ENCODE results near the gene PNKD. TPM values are rescaled to one million over a fixed set of nuclear protein-coding genes. Genes with fewer than 3 reads are reported as not detected.

Gene PNKD
- total and polyA plus RNA-seq, 10 of the 15 experiments (the other 5 are each of a cell fraction or from before 2014, with no cell fraction given), result 27.2 to 106 (median 61.3) TPM

DNA sequence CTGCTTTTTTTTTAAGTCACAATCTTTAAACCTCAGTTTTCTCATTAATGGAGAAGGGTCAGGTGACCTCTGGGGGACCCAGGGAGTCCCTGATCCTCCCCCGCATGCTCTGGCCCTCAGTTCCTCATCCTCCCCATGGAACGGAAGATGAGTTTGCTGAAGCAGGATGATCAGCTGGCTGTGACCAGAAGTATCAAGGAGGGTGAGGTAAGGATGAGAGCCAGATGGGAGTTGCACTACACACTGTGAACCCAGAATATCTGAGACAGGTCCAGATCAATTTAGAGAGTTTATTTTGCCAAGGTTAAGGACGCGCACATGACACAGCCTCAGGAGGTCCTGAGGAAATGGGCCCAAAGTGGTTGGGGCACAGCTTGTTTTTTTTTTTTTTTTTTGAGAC is 90.1 kb downstream of the PNKD start:
- POLR2A ChIA-PET, result no interaction called here

More for the DNA sequence above, 90.1 kb downstream of the PNKD start:
- ChIA-PET RAD21 (ENCODE audit: unreplicated experiment) (interaction anchor here (1.4 to 4.9 kb wide), 2 partner anchors 33 to 58 kb away, joined by 4 to 34 read pairs; no protein-coding TSS in a partner anchor), SMC1A (ENCODE audit: uncharacterized antibody, unreplicated experiment) (interaction anchor here (0.6 to 5.5 kb wide), 3 partner anchors 18 to 283 kb away, joined by 3 to 70 read pairs (median 3); no protein-coding TSS in a partner anchor), CTCF (interaction anchor here (1.5 to 2.7 kb wide), 4 partner anchors 31 to 71 kb away, joined by 3 to 8 read pairs (median 5); no protein-coding TSS in a partner anchor)
- H2AFZ ChIP-seq (ENCODE audit: control insufficient read depth, low read depth, low read length), result no peak overlapping the region
- no peaks in the 10 kb centered on the region for H4K20me1 ChIP-seq (ENCODE audit: control insufficient read depth, insufficient read depth)
- no peaks in the 10 kb centered on the region for H3K79me2 ChIP-seq (ENCODE audit: control insufficient read depth, insufficient read depth, low read length)
- H3K4me2 ChIP-seq (ENCODE audit: control insufficient read depth, insufficient read depth), result no peak overlapping the region
- no peak overlapping the region for H3K9ac ChIP-seq (ENCODE audit: control insufficient read depth, insufficient read depth, low read length)
- in situ Hi-C loops (cut with MboI), result no loop called here
- no TSS peak for BruUV-seq (replicated peaks)
- no peak for DNase-seq (ENCODE audit: low read depth, low spot score)
- H3K36me3 ChIP-seq (ENCODE audit: control insufficient read depth in 2 of 2, insufficient read depth in 2 of 2, low read length in 1 of 2), result no peaks in the 10 kb centered on the region
- no peaks in the 10 kb centered on the region for H3K27me3 ChIP-seq (replicated peaks in 1 of 2; ENCODE audit: control insufficient read depth in 2 of 2, insufficient read depth in 2 of 2, low read length in 1 of 2)
- H3K27ac ChIP-seq (ENCODE audit: control insufficient read depth, insufficient read depth), result no peak overlapping the region
- ATAC-seq, result no peak
- TF ChIP-seq, protein P1, sequence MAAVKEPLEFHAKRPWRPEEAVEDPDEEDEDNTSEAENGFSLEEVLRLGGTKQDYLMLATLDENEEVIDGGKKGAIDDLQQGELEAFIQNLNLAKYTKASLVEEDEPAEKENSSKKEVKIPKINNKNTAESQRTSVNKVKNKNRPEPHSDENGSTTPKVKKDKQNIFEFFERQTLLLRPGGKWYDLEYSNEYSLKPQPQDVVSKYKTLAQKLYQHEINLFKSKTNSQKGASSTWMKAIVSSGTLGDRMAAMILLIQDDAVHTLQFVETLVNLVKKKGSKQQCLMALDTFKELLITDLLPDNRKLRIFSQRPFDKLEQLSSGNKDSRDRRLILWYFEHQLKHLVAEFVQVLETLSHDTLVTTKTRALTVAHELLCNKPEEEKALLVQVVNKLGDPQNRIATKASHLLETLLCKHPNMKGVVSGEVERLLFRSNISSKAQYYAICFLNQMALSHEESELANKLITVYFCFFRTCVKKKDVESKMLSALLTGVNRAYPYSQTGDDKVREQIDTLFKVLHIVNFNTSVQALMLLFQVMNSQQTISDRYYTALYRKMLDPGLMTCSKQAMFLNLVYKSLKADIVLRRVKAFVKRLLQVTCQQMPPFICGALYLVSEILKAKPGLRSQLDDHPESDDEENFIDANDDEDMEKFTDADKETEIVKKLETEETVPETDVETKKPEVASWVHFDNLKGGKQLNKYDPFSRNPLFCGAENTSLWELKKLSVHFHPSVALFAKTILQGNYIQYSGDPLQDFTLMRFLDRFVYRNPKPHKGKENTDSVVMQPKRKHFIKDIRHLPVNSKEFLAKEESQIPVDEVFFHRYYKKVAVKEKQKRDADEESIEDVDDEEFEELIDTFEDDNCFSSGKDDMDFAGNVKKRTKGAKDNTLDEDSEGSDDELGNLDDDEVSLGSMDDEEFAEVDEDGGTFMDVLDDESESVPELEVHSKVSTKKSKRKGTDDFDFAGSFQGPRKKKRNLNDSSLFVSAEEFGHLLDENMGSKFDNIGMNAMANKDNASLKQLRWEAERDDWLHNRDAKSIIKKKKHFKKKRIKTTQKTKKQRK (IDR thresholded peaks at IDR 0.05; ENCODE audit: low read depth, low read length), result no peak
- TF ChIP-seq GATAD2B (conservative IDR thresholded peaks at IDR 0.05; ENCODE audit: low read depth), result no peak
- TF ChIP-seq, protein P2, sequence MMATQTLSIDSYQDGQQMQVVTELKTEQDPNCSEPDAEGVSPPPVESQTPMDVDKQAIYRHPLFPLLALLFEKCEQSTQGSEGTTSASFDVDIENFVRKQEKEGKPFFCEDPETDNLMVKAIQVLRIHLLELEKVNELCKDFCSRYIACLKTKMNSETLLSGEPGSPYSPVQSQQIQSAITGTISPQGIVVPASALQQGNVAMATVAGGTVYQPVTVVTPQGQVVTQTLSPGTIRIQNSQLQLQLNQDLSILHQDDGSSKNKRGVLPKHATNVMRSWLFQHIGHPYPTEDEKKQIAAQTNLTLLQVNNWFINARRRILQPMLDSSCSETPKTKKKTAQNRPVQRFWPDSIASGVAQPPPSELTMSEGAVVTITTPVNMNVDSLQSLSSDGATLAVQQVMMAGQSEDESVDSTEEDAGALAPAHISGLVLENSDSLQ (IDR thresholded peaks at IDR 0.05), result no peak
- TF ChIP-seq, protein P3, sequence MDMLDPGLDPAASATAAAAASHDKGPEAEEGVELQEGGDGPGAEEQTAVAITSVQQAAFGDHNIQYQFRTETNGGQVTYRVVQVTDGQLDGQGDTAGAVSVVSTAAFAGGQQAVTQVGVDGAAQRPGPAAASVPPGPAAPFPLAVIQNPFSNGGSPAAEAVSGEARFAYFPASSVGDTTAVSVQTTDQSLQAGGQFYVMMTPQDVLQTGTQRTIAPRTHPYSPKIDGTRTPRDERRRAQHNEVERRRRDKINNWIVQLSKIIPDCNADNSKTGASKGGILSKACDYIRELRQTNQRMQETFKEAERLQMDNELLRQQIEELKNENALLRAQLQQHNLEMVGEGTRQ (IDR thresholded peaks at IDR 0.05; ENCODE audit: borderline replicate concordance, low read depth, low read length), result no peak
- no peak for FAIRE-seq
- intact Hi-C loops (cut with micrococcal nuclease; ENCODE audit: unreplicated experiment), result no loop called here
- H3K9me3 ChIP-seq (replicated peaks; ENCODE audit: control insufficient read depth, insufficient read depth, low read length), result no peaks in the 10 kb centered on the region
- peaks cover 7% of the 10 kb centered on the region for H3K4me1 ChIP-seq (ENCODE audit: control insufficient read depth, insufficient read depth, low read length)
- 100% methylated on average over 4 of the region's 4 CpGs for WGBS (ENCODE audit: insufficient coverage, insufficient replicate concordance, low lambda C conversion rate, missing lambda C conversion rate)
- no peak overlapping the region for H3K4me3 ChIP-seq
